Left hindlimb (tissue), 1 donor: ENCODE results near the gene GRK7.
"Not testable (repeated sequence)": the region's sequence is repeated elsewhere in the genome, so short reads cannot be mapped to it uniquely, and the experiment has no call there.

Source experiments
- DNase-seq: peaks from one replicate; pipeline ENCODE4 v3.0.0-alpha.2; 2018

GRK7 gene

DNA sequence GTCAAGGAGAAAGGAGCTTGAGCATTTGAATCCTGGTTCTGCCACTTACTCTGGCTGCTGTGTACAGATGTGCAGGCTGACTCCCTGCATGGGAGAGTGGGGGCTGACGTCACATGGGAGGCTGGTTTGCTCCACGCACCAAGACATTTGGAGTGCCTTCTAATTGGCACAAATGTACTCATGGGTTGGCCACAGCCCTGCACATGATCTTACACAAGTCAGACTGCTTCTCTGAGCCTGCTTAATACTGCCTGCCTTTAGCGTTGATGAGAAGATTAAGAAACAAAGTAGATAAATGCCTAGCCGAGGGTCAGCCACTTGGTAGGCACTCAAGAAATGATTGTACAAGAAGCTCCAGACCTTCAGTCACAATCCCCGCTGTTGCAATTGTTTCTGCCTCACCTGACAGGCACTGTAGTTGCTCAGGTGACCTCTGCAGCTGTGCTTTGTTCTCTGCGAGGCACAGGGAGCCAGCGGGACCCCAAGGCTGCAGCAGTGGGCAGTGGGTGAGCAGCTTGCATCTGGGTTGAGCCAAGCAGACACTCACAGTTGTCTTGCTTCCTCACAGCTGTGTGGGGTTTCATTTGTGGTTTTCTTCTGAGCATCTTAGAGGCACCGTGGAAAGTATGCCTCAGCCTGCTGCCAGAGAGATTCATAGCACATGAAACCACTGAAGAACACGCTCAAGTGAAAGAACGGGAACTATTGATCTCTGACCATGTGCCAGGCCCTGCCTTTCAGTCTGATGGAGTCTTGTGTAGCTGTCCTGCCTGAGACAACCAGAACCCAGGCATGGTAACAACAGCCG, 33.1 kb downstream of the GRK7 start:
- DNase-seq = peak; percentile 34

DNA sequence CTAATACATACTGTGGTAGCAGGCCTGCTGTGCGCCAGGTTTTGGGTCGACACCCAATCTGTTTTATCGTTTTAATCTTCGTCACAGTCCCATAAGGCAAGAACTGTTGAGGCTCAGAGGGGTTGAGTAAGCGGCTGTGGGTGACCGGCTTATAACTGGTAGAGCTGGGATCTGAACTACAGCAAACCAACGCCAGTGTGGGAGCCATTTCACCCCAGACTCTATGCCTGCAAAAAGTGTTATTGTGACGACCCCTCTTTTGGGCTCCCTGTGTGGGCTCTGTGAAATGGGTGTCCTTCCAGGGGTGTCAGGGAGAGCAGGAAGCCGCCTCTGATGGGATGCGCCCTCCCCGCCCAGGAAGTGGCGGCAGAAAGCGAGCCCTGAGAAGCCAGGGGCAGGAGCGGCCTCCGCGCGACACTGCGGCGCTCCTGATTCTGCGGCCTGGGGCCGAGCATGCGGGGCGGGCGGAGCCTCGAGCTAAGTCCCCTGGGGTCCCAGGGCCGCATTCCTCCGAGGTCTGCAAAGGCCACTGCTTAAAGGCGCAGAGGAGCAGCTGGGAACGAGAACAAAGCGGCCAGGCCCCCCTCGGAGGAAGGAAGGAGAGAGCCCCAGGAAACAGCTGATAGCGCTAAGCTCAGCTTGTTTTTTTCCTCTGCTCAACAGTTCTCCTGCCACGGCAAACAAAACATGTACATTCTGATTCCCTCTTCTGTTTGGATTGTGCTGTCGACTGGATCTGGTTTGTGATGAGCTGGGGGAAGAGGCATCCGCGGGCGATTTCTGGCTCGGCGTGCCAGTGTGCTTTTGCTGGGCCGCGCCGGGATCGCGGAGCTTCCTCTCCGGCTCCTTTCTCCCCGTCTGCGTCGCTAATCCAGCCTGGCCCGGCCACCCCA, 33.9 kb downstream of the GRK7 start:
- peak; percentile 78 for DNase-seq

DNA sequence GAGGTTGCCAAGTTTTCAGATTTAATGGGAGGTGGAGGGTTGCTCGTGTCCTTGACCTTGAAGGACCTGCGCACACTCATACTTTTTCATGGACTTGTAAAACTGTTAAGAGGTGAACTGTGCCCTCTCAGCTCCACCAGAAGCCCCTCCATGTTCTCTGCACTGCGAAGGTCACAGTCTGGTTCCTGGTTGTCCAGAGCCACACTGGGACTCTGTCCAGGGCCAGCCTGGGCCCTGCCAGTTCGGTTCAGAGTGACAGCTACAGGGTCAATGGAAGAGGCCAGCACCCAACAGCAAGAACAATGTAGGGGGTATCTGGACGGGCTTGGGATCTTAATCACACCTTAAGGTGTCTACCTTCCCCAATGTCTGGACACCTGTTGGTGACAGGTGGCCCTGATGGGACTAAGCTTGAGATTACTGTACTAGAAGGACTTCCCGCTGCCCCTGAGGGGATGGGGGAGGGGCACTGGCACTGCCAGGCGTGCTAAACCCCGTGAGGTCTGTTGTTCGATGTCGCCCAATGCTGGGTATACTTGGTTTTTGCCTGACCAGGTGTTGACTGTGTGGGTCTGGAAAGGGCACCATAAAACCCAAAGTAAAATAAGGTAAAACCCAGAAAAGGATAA, 34.7 kb downstream of the GRK7 start:
- no peak for DNase-seq

DNA sequence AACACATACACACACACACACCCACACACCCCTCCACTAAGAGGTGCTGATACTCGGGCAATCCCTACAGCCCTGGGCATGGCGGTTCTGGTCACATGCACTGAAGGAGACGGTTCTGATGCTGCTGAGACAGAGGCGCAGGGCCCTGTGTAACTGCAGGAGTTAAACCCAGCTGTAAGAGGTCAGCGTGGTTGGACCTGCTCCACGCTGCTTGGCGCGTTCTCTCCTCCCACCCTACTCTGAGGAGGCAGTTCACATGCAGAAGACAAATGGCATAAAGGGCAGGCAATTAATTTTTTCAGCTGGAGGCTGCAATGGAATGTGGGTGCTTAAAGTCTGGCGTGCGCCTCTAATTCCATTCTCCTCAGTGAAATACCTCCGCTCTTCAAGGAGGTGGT, 35.2 kb downstream of the GRK7 start:
- peak; percentile 37 for DNase-seq

DNA sequence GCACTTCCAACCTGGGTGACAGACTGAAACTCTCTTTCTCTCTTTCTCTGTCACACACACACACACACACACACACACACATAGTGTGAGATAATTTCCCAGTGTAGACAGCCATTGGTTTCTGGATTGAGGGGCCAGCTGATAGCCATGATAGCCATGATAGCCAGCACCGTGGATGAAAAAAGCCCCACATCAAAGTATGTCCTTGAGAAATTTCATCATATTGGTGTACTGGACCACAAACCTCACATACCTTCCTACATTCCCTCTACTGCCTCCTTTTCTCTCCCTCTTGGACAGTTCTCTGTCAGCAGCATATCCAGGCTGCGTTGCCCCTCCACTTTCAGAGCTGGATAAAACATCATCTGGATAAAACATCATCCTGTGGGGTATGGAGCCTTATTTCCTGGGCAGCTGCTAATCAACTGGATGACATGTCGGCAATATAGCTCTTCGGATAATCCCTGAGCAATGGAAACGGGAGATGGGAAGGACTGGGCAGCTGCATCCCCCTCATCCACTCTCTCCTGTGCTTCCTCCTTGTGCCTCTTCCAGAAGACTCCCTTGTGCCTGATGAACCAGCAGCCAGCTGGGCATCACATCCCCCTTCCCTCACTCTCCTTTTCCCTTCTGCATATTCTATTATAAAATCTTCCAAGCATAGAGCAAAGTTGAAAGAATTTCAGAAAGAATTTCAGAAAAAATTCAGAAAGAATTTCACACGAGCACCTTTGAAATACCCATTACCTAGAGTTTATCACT, 39.3 kb downstream of the GRK7 start:
- no peak for DNase-seq

DNA sequence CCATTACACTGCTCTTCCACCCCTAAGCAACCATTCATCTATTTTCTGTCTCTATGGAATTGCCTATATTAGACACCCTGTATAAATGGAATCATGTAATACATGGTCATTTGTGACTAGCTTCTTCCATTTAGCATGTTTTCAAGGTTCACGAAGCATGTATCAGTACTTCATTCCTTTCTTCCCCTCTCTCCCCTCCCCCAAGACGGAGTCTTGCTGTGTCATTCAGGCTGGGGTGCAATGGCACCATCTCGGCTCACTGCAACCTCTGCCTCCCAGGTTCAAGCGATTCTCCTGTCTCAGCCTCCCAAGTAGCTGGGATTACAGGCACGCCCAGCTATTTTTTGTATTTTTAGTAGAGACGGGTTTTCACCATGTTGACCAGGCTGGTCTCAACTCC, 40.3 kb downstream of the GRK7 start:
- not testable (repeated sequence) for DNase-seq

DNA sequence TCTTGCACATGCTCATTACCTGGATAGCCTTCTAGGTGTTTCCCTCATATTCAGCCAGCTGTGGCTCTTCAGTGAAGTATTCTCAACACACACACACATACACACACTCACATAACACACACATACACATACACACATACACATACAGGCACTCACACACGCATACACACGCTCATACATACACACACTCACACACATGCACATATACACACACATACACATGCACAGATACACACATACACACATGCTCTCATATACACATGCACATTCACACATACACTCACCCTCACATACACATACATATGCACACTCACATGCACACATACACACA, 41.2 kb downstream of the GRK7 start:
- DNase-seq = no peak

DNA sequence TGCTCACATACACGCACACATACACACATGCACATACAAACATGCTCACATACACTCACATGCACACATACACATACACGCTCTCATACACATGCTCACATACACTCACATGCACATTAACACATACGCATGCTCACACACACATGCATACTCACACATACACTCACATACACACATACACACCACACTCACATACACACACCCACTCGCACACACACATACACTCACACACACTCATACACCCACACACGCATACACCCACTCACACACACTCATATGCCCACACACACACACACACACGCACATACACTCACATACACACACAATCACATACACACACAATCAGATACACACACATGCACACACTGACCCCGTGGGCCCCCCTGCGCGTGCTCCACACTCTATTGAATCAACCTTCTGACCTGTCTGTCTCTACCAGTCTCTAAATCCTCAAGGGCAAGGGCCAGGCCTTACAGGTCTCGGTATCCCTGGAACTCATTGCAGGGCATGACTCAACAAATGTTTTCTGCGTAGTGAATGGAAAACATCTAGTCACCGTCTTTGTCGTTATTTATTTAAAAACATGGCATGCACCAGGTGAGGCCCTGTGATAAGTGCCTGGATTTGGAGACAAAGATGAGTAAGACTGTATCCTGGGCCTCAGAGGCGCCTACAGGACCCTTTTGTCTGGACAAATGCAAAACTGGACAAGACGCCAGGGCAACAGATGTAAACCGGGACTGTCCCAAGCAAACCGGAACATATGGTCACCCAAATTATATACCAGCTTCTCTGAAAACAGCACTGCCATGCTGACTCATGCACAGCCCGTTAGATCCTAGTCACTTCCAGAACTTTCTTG, 41.8 kb downstream of the GRK7 start:
- DNase-seq = no peak

DNA sequence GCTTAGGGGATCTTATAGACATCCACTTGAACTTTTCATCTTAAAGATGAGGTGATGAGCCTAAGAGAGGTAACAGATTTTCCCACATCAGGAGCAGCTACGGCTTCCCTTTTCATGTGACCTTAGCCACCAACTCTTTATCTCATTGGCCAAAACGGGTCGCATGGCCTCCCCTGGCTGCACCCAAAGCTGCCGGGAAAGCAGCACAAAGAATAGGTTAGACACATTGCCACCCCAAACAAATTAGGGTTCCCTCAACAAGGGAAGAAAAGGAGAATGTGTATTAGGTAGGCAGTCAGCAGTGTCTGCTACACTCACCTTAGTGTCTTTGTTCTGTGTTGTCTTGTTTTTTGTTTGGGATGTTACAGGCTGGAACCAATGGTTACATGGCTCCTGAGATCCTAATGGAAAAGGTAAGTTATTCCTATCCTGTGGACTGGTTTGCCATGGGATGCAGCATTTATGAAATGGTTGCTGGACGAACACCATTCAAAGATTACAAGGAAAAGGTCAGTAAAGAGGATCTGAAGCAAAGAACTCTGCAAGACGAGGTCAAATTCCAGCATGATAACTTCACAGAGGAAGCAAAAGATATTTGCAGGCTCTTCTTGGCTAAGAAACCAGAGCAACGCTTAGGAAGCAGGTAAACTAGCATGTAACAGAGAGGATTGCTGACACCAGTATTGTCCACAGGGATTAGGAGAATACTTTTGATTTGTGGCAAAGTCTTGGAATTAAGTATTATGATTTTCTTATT, 44.2 kb downstream of the GRK7 start:
- no peak for DNase-seq

DNA sequence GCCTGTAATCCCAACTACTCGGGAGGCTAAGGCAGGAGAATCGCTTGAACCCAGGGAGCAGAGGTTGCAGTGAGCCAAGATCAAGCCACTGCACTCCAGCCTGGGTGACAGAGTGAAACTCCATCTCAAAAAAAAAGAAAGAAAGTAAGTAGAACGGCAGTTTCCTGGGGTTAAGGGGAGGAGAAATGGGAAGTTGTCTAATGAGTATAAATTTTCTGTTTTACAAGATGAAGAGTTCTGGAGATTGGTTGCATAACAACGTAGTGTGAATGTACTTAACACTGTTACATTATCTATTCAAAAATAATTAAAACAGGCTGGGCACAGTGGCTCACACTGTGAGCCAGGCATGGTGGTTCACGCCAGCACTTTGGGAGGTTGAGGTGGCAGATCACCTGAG, 45.4 kb downstream of the GRK7 start:
- no peak for DNase-seq

DNA sequence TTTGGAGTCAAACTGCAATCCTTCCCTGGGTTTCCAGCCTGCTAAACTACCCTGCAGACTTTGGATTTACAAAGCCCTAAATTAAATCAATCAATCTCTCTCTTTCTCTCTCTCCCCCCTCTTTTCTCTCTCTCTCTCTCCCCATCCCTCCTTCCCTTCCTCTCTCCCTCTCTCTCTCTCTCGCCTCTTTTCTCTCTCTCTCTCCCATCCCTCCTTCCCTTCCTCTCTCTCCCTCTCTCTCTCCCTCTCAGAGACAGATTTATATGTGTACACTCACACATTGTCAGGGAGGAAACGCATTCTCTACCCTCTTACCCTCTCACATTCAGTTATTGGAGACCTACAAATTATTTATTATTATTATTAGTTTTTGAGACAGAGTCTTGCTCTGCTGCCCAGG, 47.0 kb downstream of the GRK7 start:
- DNase-seq = no peak

DNA sequence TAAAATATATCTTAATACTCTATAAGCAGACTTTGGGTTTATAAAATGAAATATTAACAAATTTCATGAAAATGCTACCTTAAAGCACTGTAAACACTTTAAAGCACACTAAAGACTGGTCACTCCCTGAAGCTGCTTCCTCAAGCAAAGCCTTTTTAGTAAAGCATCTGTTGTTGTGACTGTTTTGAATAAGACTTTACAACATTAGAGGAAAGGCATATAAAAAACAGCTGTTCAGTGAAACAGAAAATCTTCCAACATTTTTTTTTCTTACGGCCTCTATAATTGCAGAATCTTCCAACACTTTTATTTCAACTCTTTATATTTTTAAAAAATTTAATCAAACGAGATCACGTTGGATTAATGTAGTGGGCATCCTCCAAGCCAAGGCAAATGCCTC, 48.1 kb downstream of the GRK7 start:
- no peak for DNase-seq

DNA sequence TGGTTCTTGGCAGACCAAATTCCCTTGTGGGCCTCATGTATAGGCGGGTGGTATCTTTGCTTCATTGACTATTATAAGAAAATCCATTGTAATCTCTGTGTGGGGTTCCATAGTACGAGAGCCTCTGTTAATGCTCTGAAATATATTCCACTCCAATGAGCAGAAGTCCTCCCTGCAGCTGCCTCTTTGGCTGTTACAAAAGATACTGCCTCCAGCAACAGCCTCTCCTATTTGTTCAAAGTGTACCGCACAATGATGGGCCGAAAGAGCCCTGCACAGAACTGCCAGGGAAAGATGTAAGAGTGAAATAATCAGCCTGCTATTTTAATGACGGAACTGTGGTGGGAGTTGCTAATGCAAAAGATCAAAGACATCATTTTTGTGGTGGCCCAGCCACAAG, 48.9 kb downstream of the GRK7 start:
- no peak for DNase-seq

DNA sequence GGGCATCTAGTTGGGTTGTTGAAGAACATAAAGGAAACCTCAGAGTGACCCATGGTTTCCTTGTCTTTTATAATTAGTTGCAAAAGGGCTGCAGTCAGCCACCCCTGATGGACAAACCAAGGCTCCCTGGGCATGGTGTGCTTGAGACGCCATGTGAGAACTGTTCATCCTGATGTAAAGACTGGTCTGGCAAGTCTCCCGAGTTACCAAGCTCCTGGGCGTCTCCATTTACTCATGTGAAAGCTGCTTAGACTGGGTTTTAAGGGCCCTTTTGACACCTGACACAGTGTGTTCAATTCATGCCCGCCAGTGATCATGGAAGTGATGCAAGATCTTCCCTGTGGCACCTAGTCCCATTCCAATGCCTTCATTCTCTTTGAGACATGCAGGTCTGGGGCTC, 49.4 kb downstream of the GRK7 start:
- no peak for DNase-seq
